HepG2 (cell line): ENCODE measurements around the gene TMOD3. TPM values are rescaled to one million over a fixed set of nuclear protein-coding genes. Genes with fewer than 3 reads are reported as not detected.
A peak's percentile ranks its signal among the peaks of the same experiment; 100 is the strongest.

ENCODE experiments used
- AHDC1 ChIP-seq: sonication (generic); formaldehyde crosslinking; IDR thresholded peaks from 2 replicates; pipeline ENCODE4 v1.5.1; 2020; ENCODE audit warnings: mild to moderate bottlenecking, missing genetic modification reagents, borderline replicate concordance
- ASH2L ChIP-seq: fragments of 300-600, 200-600 bp; sonication (generic); IDR thresholded peaks from 2 replicates; pipeline ENCODE4 v1.7.0; 2017; ENCODE audit warnings: low read depth, mild to moderate bottlenecking, moderate library complexity, mixed read lengths, low read length; ENCODE audit not compliant: insufficient read length
- ELF3 ChIP-seq: IDR thresholded peaks from 2 replicates; pipeline ENCODE4 v1.6.1; 2016; ENCODE audit warnings: missing genetic modification reagents, missing compliant biosample characterization
- FOSL2 ChIP-seq: sonication (generic); formaldehyde crosslinking; IDR thresholded peaks from 2 replicates; pipeline ENCODE4 v1.4.0; 2020; ENCODE audit warnings: missing genetic modification reagents
- FOXP1 ChIP-seq, 2 experiments: fragments of 450-650 bp in 1 of 2; IDR thresholded peaks; 2 replicates each; pipeline ENCODE4 v1.6.1; 2017 to 2018; ENCODE audit warnings: antibody characterized with exemption in 1 of 2
- GATAD1 ChIP-seq: IDR thresholded peaks from 2 replicates; pipeline ENCODE4 v1.6.1; 2016; ENCODE audit warnings: missing genetic modification reagents, missing compliant biosample characterization
- HMG20A ChIP-seq: IDR thresholded peaks from 2 replicates; pipeline ENCODE4 v1.6.1; 2016; ENCODE audit warnings: borderline replicate concordance
- KDM6A ChIP-seq: IDR thresholded peaks from 2 replicates; pipeline ENCODE4 v1.6.1; 2016; ENCODE audit warnings: low read depth
- LCORL ChIP-seq, 2 experiments: fragments of 450-650 bp in 1 of 2; sonication (generic) in 1 of 2; formaldehyde crosslinking in 1 of 2; IDR thresholded peaks; 2 replicates each; pipeline versions ENCODE4 v1.5.0 to v1.6.1; 2017 to 2020; ENCODE audit warnings: antibody characterized with exemption in 1 of 2, missing genetic modification reagents in 1 of 2
- NFIC ChIP-seq: IDR thresholded peaks from 2 replicates; pipeline ENCODE4 v1.6.1; 2012; ENCODE audit warnings: mild to moderate bottlenecking, low read length, inconsistent platforms
- ONECUT2 ChIP-seq: sonication (generic); formaldehyde crosslinking; IDR thresholded peaks from 2 replicates; pipeline ENCODE4 v1.4.0; 2020; ENCODE audit warnings: missing genetic modification reagents
- PPARG ChIP-seq: conservative IDR thresholded peaks from 2 replicates; pipeline ENCODE4 v1.6.1; 2016; ENCODE audit warnings: missing biosample characterization, missing genetic modification reagents
- RCOR2 ChIP-seq: IDR thresholded peaks from 2 replicates; pipeline ENCODE4 v1.6.1; 2016; ENCODE audit warnings: missing biosample characterization, missing genetic modification reagents
- RFX1 ChIP-seq: fragments of 450-650 bp; IDR thresholded peaks from 2 replicates; pipeline ENCODE4 v1.6.1; 2017
- RXRB ChIP-seq: IDR thresholded peaks from 2 replicates; pipeline ENCODE4 v1.6.1; 2016; ENCODE audit warnings: borderline replicate concordance, missing genetic modification reagents, missing compliant biosample characterization
- SOX13 ChIP-seq, 3 experiments: fragments of 450-650 bp in 1 of 3; sonication (generic) in 1 of 3; formaldehyde crosslinking in 1 of 3; IDR thresholded peaks in 2 of 3; conservative IDR thresholded peaks in 1 of 3; 2 replicates each; pipeline versions ENCODE4 v1.5.0 to v1.6.1; 2016 to 2020; ENCODE audit warnings: antibody characterized with exemption in 1 of 3, mild to moderate bottlenecking in 1 of 3, missing compliant biosample characterization in 1 of 3, missing genetic modification reagents in 1 of 3, moderate library complexity in 1 of 3
- ZBTB34 ChIP-seq: sonication (generic); formaldehyde crosslinking; IDR thresholded peaks from 2 replicates; pipeline ENCODE4 v1.8.0; 2022; ENCODE audit warnings: mild to moderate bottlenecking, missing genetic modification reagents
- ZHX1 ChIP-seq: sonication (generic); formaldehyde crosslinking; IDR thresholded peaks from 2 replicates; pipeline ENCODE4 v1.8.1; 2022; ENCODE audit warnings: low read depth, mild to moderate bottlenecking, missing genetic modification reagents
- ZNF264 ChIP-seq: sonication (generic); formaldehyde crosslinking; IDR thresholded peaks from 2 replicates; pipeline ENCODE4 v1.4.0; 2020; ENCODE audit warnings: missing genetic modification reagents
- ZNF784 ChIP-seq: sonication (generic); formaldehyde crosslinking; IDR thresholded peaks from 2 replicates; pipeline ENCODE4 v1.5.1; 2020; ENCODE audit warnings: missing genetic modification reagents, mild to moderate bottlenecking, borderline replicate concordance
- polyA plus RNA-seq, 8 experiments: library from polyadenylated mRNA; depleted of rRNA in 3 of 8; stranded (reverse) in 7 of 8; unstranded in 1 of 8; fragments of >200 nt; fragmentation: Illumina TruSeq in 4 of 8; extraction: Trizol in 4 of 8; gene quantifications; 2 replicates each; pipeline versions ENCODE4 v1.2.1 to v1.2.3, GENCODE V29; 2011 to 2016; ENCODE audit warnings: low read depth in 4 of 8, missing spikeins in 1 of 8, mixed read lengths in 1 of 8; ENCODE audit not compliant: insufficient read depth in 1 of 8
- total RNA-seq, 5 experiments: library from RNA; depleted of rRNA; stranded (reverse); fragments of >200 nt; fragmentation: Illumina TruSeq; extraction: Trizol; gene quantifications; 2 replicates each; pipeline ENCODE4 v1.2.3, GENCODE V29; 2016; ENCODE audit warnings: low read depth in 1 of 5

Gene TMOD3
- total and polyA plus RNA-seq, 2 of the 13 experiments (the other 11 are each of a cell fraction or from before 2014, with no cell fraction given), result 5.1 to 23.2 TPM

- TF ChIP-seq NFIC (0 out of 2 replicates have a peak, but pooled peaks have one; percentile 21), FOXP1 (IDR thresholded peaks at IDR 0.05) (no peak), FOXP1 (CRISPR knock-in tag; IDR thresholded peaks at IDR 0.05) (peak; percentile 53; the same call in 1 of the 2 replicates), AHDC1 (CRISPR knock-in tag) (peak; percentile 85; the same call in 1 of the 2 replicates), ZNF264 (peak; percentile 51; the same call in 1 of the 2 replicates), ELF3 (CRISPR knock-in tag) (no peak), LCORL (IDR thresholded peaks at IDR 0.05) (peak; percentile 87), LCORL (CRISPR knock-in tag; IDR thresholded peaks at IDR 0.05) (peak; percentile 96), GATAD1 (CRISPR knock-in tag) (no peak), PPARG (CRISPR knock-in tag) (0 out of 2 replicates have a peak, but pooled peaks have one; percentile 66), RFX1 (no peak), RXRB (CRISPR knock-in tag) (0 out of 2 replicates have a peak, but pooled peaks have one; percentile 55), ZBTB34 (CRISPR knock-in tag) (no peak), ZNF784 (no peak), KDM6A (CRISPR knock-in tag) (peak; percentile 66), RCOR2 (CRISPR knock-in tag) (peak; percentile 36; the same call in 1 of the 2 replicates), ONECUT2 (peak; percentile 94), FOSL2 (CRISPR knock-in tag) (peak; percentile 61), HMG20A (CRISPR knock-in tag) (peak; percentile 54; the same call in 1 of the 2 replicates), ZHX1 (CRISPR knock-in tag) (no peak), SOX13 (IDR thresholded peaks at IDR 0.05) (no peak), SOX13 (CRISPR knock-in tag; conservative IDR thresholded peaks at IDR 0.05 in 1 of 2, IDR thresholded peaks at IDR 0.05 in 1 of 2) (peak in 1 of 2 experiments; percentile 55; a peak in 1 of 4 replicates), ASH2L (peak; percentile 33)
Measured at GRCh38 chr15:51912528-51912927, 83.1 kb downstream of the TMOD3 start (continued).
